Glutamatergic neuron (in vitro differentiated cells): ENCODE data around the gene MPG. TPM values are rescaled to one million over a fixed set of nuclear protein-coding genes. Genes with fewer than 3 reads are reported as not detected.

Experiments used
- DNase-seq: peaks from one replicate; pipeline ENCODE4 v3.0.0; 2022
- H3K27ac Mint-ChIP-seq: one replicate; pipeline ENCODE4 v1.8.0; 2020; ENCODE audit warnings: mild to moderate bottlenecking, mixed read lengths, inconsistent platforms; ENCODE audit not compliant: unreplicated experiment
- H3K27me3 Mint-ChIP-seq: one replicate; pipeline ENCODE4 v1.8.0; 2020; ENCODE audit warnings: mild to moderate bottlenecking, moderate library complexity, mixed read lengths, inconsistent platforms; ENCODE audit not compliant: unreplicated experiment
- H3K36me3 Mint-ChIP-seq: one replicate; pipeline ENCODE4 v1.8.0; 2020; ENCODE audit warnings: mild to moderate bottlenecking, mixed read lengths, inconsistent platforms; ENCODE audit not compliant: unreplicated experiment
- H3K4me1 Mint-ChIP-seq: one replicate; pipeline ENCODE4 v1.8.0; 2020; ENCODE audit warnings: mild to moderate bottlenecking, low read depth, mixed read lengths, inconsistent platforms; ENCODE audit not compliant: unreplicated experiment
- H3K4me3 Mint-ChIP-seq: one replicate; pipeline ENCODE4 v1.8.0; 2020; ENCODE audit warnings: mild to moderate bottlenecking, mixed read lengths, inconsistent platforms; ENCODE audit not compliant: unreplicated experiment
- H3K9me3 Mint-ChIP-seq: one replicate; pipeline ENCODE4 v1.8.0; 2020; ENCODE audit warnings: mild to moderate bottlenecking, moderate library complexity, mixed read lengths, inconsistent platforms; ENCODE audit not compliant: unreplicated experiment
- total RNA-seq: library from RNA; stranded (reverse); fragmentation: NEBNext Ultra II Directional; extraction: Animal tissue kit (Norgen Biotek cat#: 25700); gene quantifications from one replicate; pipeline ENCODE4 v1.2.1, GENCODE V29; 2021; ENCODE audit not compliant: unreplicated experiment
- TF ChIP-seq, protein P1 (sequence below): fragments of 200-600 bp; sonication (generic); IDR thresholded peaks from one replicate; pipeline ENCODE4 v1.5.0; 2021; ENCODE audit not compliant: partially characterized antibody, unreplicated experiment

The MPG gene
- total RNA-seq, 1 donor from 2014 or later: 24.7 TPM

DNA sequence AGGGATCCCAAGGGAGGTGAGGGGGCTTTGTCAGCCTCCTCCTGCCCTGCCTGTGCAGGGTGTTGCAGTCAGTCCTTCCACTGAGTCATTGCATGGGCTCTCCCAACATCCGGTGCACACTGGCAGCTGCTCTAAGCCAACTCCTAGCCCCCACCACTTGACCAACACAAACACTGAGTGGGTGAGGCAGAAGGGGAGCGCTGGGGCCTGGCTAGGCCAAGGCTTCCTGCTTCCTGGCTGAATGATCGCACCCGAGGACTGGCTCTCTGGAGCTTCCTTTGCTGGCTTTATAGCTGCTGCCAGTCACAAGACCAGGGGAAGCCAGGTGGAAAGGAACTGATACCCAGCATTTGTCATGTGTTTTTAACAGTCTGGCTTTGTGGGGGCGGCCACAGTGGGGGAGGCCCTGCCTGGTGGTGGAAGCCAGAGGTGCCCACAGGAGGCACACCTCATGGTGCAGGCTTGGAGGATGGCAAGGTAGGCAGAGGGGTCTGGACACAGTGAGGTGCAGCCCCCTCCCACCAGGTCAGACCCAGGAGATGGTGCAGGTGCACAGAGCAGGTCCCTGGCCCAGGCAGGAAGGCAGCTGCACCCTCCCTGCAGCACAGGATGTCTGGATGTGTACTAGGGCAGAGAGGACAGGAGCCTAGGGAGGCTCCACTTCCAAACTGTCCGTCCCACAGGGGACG lies 6.8 kb downstream of the MPG start:
- peaks cover 2% of the 10 kb centered on the region for H3K9me3 Mint-ChIP-seq
- no peak overlapping the region for H3K27ac Mint-ChIP-seq
- TF ChIP-seq, protein P1, sequence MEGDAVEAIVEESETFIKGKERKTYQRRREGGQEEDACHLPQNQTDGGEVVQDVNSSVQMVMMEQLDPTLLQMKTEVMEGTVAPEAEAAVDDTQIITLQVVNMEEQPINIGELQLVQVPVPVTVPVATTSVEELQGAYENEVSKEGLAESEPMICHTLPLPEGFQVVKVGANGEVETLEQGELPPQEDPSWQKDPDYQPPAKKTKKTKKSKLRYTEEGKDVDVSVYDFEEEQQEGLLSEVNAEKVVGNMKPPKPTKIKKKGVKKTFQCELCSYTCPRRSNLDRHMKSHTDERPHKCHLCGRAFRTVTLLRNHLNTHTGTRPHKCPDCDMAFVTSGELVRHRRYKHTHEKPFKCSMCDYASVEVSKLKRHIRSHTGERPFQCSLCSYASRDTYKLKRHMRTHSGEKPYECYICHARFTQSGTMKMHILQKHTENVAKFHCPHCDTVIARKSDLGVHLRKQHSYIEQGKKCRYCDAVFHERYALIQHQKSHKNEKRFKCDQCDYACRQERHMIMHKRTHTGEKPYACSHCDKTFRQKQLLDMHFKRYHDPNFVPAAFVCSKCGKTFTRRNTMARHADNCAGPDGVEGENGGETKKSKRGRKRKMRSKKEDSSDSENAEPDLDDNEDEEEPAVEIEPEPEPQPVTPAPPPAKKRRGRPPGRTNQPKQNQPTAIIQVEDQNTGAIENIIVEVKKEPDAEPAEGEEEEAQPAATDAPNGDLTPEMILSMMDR: no peak
- H3K36me3 Mint-ChIP-seq: no peaks in the 10 kb centered on the region
- no peaks in the 10 kb centered on the region for H3K4me1 Mint-ChIP-seq
- H3K4me3 Mint-ChIP-seq: no peak overlapping the region
- H3K27me3 Mint-ChIP-seq: peaks cover 8% of the 10 kb centered on the region
- DNase-seq: no peak

DNA sequence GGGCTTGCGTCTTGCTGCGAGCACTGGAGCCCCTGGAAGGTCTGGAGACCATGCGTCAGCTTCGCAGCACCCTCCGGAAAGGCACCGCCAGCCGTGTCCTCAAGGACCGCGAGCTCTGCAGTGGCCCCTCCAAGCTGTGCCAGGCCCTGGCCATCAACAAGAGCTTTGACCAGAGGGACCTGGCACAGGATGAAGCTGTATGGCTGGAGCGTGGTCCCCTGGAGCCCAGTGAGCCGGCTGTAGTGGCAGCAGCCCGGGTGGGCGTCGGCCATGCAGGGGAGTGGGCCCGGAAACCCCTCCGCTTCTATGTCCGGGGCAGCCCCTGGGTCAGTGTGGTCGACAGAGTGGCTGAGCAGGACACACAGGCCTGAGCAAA lies 7.4 kb downstream of the MPG start:
- Mint-ChIP-seq H3K9me3 (peaks cover 2% of the 10 kb centered on the region), H3K4me1 (no peaks in the 10 kb centered on the region), H3K27me3 (peaks cover 8% of the 10 kb centered on the region), H3K4me3 (no peak overlapping the region), H3K27ac (no peak overlapping the region), H3K36me3 (no peaks in the 10 kb centered on the region)
- no peak for DNase-seq
- TF ChIP-seq, protein P1: no peak

DNA sequence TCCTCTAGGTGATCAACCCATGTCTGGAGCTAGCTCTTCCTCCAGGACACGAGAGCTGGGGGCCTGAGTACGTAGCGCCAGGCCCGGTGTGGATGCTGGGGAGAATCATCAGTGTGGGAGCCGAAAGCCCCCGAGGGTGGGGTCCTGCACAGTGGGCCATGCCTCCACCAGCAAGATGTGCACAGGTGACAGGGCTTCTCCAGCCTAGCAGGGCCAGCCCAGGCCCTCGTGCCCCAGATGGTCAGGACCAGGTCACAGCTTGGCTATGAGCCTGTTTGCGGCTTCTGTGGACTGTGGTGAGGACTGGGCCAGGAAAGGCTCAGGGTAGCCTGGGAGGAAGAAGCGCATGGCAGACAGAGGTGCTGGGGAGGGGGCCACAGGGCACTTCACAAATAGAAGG lies 7.8 kb downstream of the MPG start:
- no peaks in the 10 kb centered on the region for H3K36me3 Mint-ChIP-seq
- no peak overlapping the region for H3K4me3 Mint-ChIP-seq
- TF ChIP-seq, protein P1: no peak
- no peak overlapping the region for H3K27ac Mint-ChIP-seq
- H3K4me1 Mint-ChIP-seq: no peaks in the 10 kb centered on the region
- H3K27me3 Mint-ChIP-seq: peaks cover 8% of the 10 kb centered on the region
- H3K9me3 Mint-ChIP-seq: peaks cover 2% of the 10 kb centered on the region
- DNase-seq: no peak

DNA sequence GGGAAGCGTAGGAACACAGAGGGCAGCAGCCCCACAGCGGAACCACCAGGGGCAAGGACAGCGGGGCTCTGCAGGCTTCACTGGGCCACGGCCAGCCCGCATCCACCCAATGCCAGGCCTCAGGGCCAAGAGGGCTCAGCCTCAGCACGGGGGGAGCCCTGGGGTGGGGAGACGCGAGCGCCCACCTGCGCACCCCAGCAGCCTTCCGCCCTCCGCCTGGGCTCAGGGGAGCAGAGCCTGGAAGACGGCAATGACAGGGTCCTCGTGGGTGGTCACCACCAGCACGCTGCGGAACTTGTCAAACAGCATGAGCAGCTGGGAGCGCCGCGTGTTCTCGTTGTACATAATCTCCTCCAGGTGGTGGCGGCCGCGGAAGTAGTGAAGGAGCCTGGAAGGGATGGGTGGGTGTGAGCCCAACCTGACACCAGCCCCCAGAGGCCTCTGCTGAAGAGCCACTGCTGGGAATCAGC lies 8.5 kb downstream of the MPG start:
- TF ChIP-seq, protein P1: no peak
- Mint-ChIP-seq H3K27ac (no peak overlapping the region), H3K27me3 (peaks cover 8% of the 10 kb centered on the region), H3K4me1 (no peaks in the 10 kb centered on the region), H3K9me3 (peaks cover 2% of the 10 kb centered on the region), H3K4me3 (no peak overlapping the region), H3K36me3 (no peaks in the 10 kb centered on the region)
- DNase-seq: no peak

DNA sequence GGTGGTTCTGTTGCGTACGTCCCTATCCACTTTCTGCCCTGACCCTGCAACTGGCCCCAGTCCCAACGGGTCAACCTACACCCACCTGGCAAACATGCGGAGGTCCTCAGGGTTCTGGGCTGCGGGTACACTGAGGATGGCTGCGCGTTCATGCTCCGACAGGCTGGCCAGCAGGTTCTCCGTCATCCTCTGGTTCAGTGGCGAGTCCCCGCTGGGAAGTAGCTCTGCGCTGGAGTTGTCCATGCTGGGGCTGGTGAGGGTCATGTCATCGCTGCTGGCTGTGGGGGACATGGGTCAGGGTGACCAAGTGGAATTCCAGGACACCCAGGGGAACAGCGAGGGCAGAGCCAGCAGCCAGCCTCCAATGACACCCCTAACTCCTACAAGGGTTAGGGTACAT lies 10.6 kb downstream of the MPG start:
- DNase-seq: no peak
- TF ChIP-seq, protein P1: no peak
- H3K4me3 Mint-ChIP-seq: no peak overlapping the region
- H3K27me3 Mint-ChIP-seq: peaks cover 2% of the 10 kb centered on the region
- H3K4me1 Mint-ChIP-seq: no peaks in the 10 kb centered on the region
- no peaks in the 10 kb centered on the region for H3K9me3 Mint-ChIP-seq
- H3K36me3 Mint-ChIP-seq: no peaks in the 10 kb centered on the region
- no peak overlapping the region for H3K27ac Mint-ChIP-seq
